Esophagus squamous epithelium (tissue), 5 donors: Measurements from ENCODE around the gene FRS3. TPM values are rescaled to one million over a fixed set of nuclear protein-coding genes. Genes with fewer than 3 reads are reported as not detected.

Experiments
- DNase-seq: peaks from one replicate; lab custom pipeline; 2025; lab: John Stamatoyannopoulos, UW
- H3K27ac ChIP-seq, 4 donors: fragments of 200-600 bp; sonication (generic); one replicate each; pipeline ENCODE4 v1.5.1; 2016 to 2019; ENCODE audit warnings: mild to moderate bottlenecking in 1 of 4
- H3K27me3 ChIP-seq, 4 donors: fragments of 200-600 bp; sonication (generic); 1 replicate in 3 of 4; 2 replicates in 1 of 4; pipeline versions ENCODE4 v1.5.1 to v1.6.0; 2017 to 2021; ENCODE audit warnings: antibody characterized with exemption in 1 of 4
- H3K36me3 ChIP-seq, 3 donors: fragments of 200-600 bp; sonication (generic); one replicate each; pipeline ENCODE4 v1.5.1; 2016 to 2019
- H3K4me1 ChIP-seq, 3 donors: fragments of 200-600 bp; sonication (generic); one replicate each; pipeline ENCODE4 v1.5.1; 2017 to 2019
- H3K4me3 ChIP-seq, 4 donors: fragments of 200-600 bp; sonication (generic); 1 replicate in 3 of 4; 2 replicates in 1 of 4; pipeline ENCODE4 v1.5.1; 2016 to 2019; ENCODE audit warnings: mild to moderate bottlenecking in 2 of 4, moderate library complexity in 1 of 4
- H3K9me3 ChIP-seq, 3 donors: fragments of 200-600 bp; sonication (generic); one replicate each; pipeline ENCODE4 v1.5.1; 2016 to 2019
- CTCF ChIP-seq, 6 experiments: fragments of 450-650 bp in 4 of 6; fragments of 200-600 bp in 2 of 6; sonication (generic) in 2 of 6; IDR thresholded peaks; one replicate each; pipeline ENCODE4 v1.5.1; 2016 to 2019; ENCODE audit warnings: antibody characterized with exemption in 6 of 6, mild to moderate bottlenecking in 4 of 6, moderate library complexity in 4 of 6
- POLR2A ChIP-seq, 4 donors: fragments of 450-650 bp; IDR thresholded peaks; one replicate each; pipeline ENCODE4 v1.6.1; 2017; ENCODE audit warnings: antibody characterized with exemption in 4 of 4, mild to moderate bottlenecking in 4 of 4, moderate library complexity in 3 of 4
- WGBS, 2 donors: methylation state at CpG; one replicate each; pipeline ENCODE4 v1.1.5; 2018; 5-methylcytosine and 5-hydroxymethylcytosine counted together
- intact Hi-C: fragments of 100-400 bp; cut with DNase I; formaldehyde crosslinking; loops from one replicate; pipeline ENCODE4 v1.15.0; 2022
- total RNA-seq, 4 donors: library from RNA; depleted of rRNA; stranded (reverse); fragments of >200 nt; gene quantifications; one replicate each; pipeline ENCODE4 v1.1.0, GENCODE V29; 2016
- donor health status: DM: yes; HTN: yes; CAD: no.

The FRS3 gene
- total RNA-seq, 4 donors from 2014 or later: 0.31 to 5.5 (median 1.5) TPM

DNA sequence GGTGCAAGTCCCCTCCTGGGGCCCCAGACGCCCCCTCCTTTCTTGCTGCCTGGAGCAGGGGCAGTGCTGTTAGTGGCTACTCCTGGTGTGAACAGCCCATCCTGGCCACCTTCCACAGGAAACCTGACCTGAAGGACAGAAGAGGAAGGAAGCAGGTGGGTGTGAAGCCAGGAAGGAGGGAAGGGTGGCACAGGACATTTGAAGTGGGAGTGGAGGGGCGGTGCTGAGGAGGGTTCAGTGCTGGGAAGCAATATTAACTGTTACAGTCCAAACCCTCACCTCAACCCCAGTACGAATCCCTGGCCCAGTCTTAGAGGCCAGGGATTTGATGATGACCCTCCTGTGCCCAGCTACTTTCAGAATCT, 1.6 kb upstream of the FRS3 start:
- intact Hi-C loops: loop anchor here (5.0 kb wide), 1 partner anchor 266 kb away; no protein-coding TSS in a partner anchor
- TF ChIP-seq POLR2A (IDR thresholded peaks at IDR 0.05): no peak
- no peak for TF ChIP-seq CTCF (IDR thresholded peaks at IDR 0.05)
- DNase-seq: no peak
- Histone ChIP-seq H3K27ac (peak overlapping the region; percentile 85 to 94 (median 91)), H3K4me1 (peaks cover 45 to 72% (median 47%) of the 10 kb centered on the region in 3 donors), H3K9me3 (no peaks in the 10 kb centered on the region), H3K27me3 (no peaks in the 10 kb centered on the region), H3K4me3 (peak overlapping the region; percentile 47 to 91 (median 78)), H3K36me3 (peaks cover 0 to 16% (median 0%) of the 10 kb centered on the region in 3 donors)
- whole genome bisulfite sequencing, 2 donors: 17% methylated on average over 3 of the region's 3 CpGs

DNA sequence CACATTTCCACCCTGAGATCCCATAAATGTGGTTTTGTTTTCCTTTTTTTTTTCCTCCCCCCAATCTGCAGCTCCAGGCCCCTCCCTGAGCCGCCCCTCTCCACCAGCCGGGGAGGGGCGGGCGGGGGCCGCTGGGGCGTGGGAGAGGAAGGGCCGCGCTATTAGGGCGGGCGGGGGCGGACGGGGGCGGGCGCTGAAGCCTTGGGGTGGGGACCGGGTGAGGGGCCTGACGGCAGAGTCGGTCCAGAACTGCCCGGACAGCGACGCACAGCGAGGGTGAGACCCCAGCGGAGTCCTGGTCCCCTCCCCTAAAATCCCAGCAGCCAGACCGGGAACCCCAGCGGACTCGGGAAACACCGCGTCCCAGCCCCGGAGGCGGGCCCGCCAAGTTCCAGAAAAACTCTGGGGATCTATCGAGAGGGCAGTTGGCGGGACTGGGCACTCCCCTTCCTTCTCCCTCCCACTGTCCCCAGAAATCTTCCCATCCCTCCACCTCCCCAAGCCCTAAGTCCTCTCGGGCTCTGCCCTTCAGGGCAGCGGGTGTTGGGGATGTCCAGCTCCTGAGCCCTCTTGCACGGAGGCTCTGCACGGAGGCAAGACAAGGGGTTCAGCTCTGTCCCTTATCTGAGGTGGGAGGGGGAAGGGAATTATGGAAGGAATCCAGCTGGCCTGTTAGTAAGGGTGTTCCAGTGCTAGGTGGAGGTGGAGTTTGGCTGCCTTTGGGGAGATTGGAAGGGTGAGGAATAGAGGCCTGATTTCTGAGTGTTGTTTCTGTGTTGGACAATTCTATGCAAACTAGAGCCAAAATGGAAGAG, 1.1 kb upstream of the FRS3 start, which contains the start of gene PRICKLE4:
PRICKLE4 (plus strand) TSS at position 232 of the 815 bp plus-strand sequence. CDS start 2,692 bp downstream, outside the sequence.
- 4% methylated on average over 4 of the region's 36 CpGs; no CpG with 5 or more reads in 1 of the 2 donors for WGBS, 2 donors
- DNase-seq: no peak

GRCh38 chr6:41779336-41779735, 364 bp downstream of the FRS3 start:
- Histone ChIP-seq H3K27me3 (no peaks in the 10 kb centered on the region), H3K4me1 (peaks cover 26 to 52% (median 28%) of the 10 kb centered on the region in 3 donors), H3K27ac (peak overlapping the region; percentile 60 to 94 (median 87)), H3K36me3 (peaks cover 4 to 31% (median 5%) of the 10 kb centered on the region in 3 donors), H3K9me3 (no peaks in the 10 kb centered on the region), H3K4me3 (peak overlapping the region; percentile 47 to 91 (median 78))
- TF ChIP-seq POLR2A (IDR thresholded peaks at IDR 0.05): no peak
- TF ChIP-seq CTCF (IDR thresholded peaks at IDR 0.05): peak in 1 of 6 experiments; percentile 9
- DNase-seq: no peak
- intact Hi-C loops: loop anchor here (10.0 kb wide), 1 partner anchor 175 kb away; no protein-coding TSS in a partner anchor
- 2 to 5% methylated on average over 6 to 11 of the region's 16 CpGs for WGBS, 2 donors

More for the DNA sequence above, 1.1 kb upstream of the FRS3 start, which contains the start of gene PRICKLE4:
- TF ChIP-seq CTCF (IDR thresholded peaks at IDR 0.05): no peak
- TF ChIP-seq POLR2A (IDR thresholded peaks at IDR 0.05): peak in 1 of 4 donors; percentile 15
- peaks cover 40 to 66% (median 41%) of the 10 kb centered on the region in 3 donors for H3K4me1 ChIP-seq
- intact Hi-C loops: loop anchor here (5.0 kb wide), 1 partner anchor 267 kb away; no protein-coding TSS in a partner anchor
- no peaks in the 10 kb centered on the region for H3K9me3 ChIP-seq
- peak within 1 kb of the TSS; percentile 85 to 94 (median 91) for H3K27ac ChIP-seq
- peak within 1 kb of the TSS; percentile 47 to 91 (median 78) for H3K4me3 ChIP-seq
- no peaks in the 10 kb centered on the region for H3K27me3 ChIP-seq
- H3K36me3 ChIP-seq: peaks cover 0 to 22% (median 0%) of the 10 kb centered on the region in 3 donors

DNA sequence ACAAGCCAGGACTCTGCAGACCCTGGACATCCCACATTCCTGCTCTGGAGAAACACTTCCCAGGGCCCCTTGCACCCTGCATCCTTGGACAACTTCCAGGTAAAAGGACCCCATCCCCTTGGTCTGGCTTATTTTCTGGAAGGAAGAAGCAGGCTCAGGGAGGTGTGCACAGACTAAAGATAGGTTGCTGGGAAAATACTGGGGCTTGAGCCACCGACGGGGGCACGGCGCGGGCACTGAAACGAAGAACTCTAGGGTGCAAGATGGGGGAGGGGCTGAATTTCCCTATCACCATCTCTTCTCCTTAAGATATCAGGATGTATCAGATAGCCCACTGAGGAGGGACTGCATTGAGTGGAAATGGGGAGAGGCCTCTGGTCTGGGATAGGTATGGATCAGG, 805 bp downstream of the FRS3 start:
- H3K9me3 ChIP-seq: no peaks in the 10 kb centered on the region
- peaks cover 21 to 48% (median 24%) of the 10 kb centered on the region in 3 donors for H3K4me1 ChIP-seq
- peak overlapping the region in 1 of 4 donors; percentile 60 for H3K27ac ChIP-seq
- TF ChIP-seq POLR2A (IDR thresholded peaks at IDR 0.05) (no peak), CTCF (IDR thresholded peaks at IDR 0.05) (no peak)
- DNase-seq: no peak
- intact Hi-C loops: loop anchor here (10.0 kb wide), 1 partner anchor 174 kb away; no protein-coding TSS in a partner anchor
- H3K27me3 ChIP-seq: no peaks in the 10 kb centered on the region
- peak overlapping the region in 3 of 4 donors; percentile 77 to 91 (median 78) for H3K4me3 ChIP-seq
- peaks cover 4 to 36% (median 6%) of the 10 kb centered on the region in 3 donors for H3K36me3 ChIP-seq
- WGBS, 2 donors: 50 to 54% methylated on average over 2 to 6 of the region's 6 CpGs
